Measurements from ENCODE around the gene RAB11FIP5.

RAB11FIP5 gene

DNA sequence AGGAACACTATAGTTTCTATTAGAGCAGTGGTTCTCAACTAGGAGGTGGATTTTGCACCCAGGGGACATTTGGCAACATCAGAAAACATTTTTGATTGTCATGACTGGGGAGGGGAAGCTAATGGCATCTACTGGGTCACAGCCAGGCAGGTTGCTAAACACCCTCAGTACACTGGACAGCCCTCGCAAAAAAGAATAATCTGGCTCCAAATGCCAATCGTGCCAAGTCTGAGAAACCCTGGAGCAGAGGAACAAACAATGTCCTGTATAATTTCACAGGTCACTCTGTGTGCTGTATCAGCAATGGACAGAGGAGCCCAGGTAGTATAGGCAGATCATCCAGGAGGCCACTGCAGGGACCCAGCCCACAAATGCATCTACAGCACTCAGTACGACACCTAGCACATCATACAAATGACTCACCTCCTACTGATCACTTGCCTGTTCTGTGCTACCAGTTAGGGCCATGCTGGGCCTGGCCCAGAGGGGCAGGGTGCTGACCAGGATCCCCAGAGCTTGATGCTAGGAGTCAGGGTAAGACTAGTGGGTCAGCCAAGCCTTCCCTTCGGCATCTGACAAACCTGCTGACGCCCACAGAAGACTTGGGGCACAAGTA is 78.9 kb downstream of the RAB11FIP5 start:
- no peak for DNase-seq (ENCODE audit: low read depth in 2 of 2)

DNA sequence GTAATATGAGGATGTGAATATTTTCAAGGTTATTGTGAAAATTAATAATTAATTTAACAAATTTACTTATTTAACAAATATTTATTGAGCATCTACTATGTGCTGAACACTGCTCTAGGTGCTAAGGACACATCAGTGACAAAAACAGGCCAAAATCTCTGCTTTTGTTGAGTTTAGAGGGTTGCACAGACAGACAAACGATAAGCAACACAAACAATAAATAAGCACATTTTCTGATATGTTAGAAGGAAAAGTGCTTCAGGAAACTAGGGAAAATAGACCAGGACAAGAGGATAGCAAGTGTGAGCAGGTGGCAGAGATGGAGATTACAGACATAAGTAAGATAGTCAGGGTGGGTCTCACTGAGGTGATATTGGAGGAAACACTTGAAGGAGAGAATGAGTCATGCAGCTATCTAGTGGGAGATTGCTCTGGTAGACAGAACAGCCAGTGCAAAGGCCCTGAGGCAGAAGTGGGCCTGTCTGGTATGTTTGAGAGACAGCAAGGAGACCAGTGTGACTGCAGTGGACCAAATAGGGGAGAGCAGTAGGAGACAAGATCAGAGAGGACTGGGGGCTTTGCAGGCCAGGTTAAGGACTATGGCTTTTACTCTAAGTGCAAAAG is 79.5 kb downstream of the RAB11FIP5 start:
- DNase-seq (ENCODE audit: low read depth in 2 of 2) = no peak

DNA sequence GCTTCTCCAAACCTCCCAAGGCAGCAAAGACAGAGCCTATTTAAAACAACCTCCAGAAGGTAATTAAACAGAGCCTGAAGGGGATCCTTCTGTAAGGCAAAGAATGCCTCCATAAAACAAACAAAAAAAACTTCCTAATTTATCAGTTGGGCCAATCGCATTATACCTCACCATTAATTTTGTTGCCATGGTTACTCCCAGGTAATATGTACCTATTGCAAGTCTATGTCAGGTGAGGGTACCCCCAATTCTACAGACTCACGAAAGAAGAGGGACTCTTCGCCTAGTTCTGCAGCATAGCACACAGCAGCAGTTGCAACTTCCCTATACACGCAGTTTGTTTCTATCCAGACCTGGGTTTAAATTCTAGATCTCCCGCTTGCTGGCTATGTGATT is 80.0 kb downstream of the RAB11FIP5 start:
- no peak for DNase-seq (ENCODE audit: low read depth in 2 of 2)

DNA sequence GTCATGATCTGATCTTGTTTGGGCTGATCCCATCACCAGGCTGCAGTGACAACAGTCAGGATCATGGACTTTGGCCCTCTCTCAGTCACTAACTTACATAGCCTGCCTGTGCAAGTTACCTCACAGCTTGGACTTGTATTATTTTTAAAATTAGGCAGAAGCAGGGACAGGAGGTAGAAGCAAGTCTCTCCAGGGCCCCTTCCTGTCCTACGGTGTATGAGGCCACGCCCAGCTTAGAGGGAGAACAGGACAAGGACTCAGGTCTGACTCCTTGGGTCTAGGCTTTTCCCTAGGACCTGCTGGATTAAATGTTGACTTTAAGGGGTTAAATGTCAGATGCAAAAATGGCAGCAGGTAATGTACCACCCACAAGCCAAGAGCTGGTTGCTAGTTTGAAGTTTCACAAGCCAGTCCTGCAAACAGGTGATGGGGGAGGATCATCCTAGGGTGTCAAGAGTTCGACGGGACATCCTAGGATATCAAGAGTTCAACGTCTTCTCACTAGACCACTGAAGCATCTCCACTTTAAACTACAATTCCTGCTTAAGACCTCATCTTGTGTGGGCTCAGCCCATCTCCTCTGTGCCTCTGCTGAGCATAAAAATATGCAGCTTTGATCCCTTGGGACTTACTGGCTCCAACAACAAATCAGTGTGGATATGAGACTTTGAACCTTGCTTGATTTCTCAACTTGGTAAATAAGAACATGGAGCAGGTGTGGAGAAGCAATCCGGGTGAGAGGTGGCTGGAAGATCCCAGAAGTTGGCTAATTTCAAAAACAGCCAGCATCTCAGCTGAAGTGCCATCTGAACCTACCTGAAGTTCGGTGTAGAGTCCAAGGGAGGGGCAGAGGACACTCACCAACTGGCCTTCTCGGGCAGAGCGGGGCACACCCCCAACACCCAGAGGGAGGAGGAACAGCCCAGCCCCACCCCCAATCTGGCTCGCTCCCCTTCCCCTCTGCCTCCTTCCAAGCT is 80.7 kb downstream of the RAB11FIP5 start:
- DNase-seq (ENCODE audit: low read depth in 2 of 2) = no peak

DNA sequence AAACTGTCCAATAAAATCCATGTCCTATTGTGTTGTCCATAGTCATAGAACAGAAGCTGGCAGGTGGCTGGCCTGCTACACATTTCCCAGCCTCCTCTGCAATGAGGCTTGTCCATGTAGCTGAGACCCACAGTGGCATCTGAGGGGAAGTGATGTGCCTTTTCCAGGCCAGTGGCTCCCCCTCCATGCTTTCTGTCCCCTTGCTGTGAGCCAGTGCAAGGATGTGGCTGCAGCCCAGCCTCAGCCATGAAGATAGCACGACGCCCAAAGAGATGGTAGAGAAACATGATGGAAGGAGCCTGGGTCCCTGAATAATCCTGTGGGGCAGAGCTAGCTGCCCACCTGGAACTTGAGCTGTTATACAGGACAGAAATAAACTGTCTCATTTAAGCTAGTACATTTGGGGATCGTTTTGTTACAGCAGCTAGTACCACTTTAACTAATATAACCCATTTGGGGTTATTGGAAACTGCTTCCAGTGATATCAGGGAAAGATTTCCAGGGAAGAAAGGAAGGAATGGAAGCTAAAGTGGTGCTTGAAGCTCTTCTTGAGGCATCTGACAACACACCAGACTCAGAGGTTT is 81.6 kb downstream of the RAB11FIP5 start:
- no peak for DNase-seq (ENCODE audit: low read depth in 2 of 2)

DNA sequence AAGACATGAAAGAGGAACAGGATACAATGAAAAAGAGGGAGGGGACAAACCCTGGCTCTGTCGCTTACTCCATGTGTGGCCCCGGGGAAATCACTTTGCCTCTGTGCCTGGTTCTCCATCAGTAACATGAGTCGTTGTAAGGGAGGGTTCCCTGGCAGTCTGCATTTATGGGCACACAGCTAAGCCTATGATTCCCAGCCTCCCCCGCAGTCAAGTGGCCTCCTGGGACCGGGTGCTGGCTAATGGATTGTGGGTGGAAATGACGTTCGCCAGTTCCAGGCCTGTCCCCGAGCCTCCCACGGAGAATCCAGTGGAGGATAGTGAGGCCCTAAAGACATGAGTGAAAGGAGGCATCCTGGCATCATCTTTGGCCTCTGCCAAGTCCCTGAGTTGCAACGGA is 83.9 kb downstream of the RAB11FIP5 start:
- no peak for DNase-seq (ENCODE audit: low read depth in 2 of 2)

DNA sequence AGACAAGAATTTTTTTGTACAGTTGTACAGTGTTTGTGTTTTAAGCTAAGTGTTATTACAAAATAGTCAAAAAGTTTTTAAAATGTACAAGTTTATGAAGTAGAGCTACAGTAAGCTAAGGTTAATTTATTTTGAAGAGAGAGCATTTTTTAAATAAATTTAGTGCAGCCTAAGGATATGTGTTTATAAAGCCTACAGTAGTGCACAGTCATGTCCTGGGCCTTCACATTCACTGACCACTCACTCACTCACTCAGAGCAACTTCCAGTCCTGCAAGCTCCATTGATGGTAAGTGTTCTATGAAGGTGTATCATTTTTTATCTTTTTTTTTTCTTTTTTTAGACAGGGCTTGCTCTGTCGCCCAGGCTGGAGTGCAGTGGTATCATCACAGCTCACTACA is 85.4 kb downstream of the RAB11FIP5 start:
- no peak for DNase-seq (ENCODE audit: low read depth in 2 of 2)

DNA sequence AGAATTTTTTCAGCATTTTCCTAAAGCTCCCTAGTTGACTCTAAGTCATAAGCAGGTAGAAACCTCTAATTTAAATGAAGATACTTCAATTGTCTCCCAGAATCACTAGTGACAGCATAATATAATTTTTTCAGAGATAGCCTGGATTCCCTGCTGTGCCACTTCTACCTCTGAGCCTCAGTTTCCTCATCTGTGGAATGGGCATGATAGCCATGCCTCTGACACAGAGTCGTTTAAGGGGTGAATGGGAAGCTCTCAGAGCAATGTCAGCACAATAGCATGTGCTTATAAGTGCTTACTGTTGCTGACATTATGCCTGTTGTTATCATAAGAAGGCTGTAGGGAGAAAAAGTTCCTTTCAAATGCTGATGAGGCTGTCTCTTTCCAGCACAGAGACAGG is 89.3 kb downstream of the RAB11FIP5 start:
- DNase-seq (ENCODE audit: low read depth in 2 of 2) = no peak

Data from fibroblast of skin of left quadriceps (primary cell).